GM12874 (cell line): ENCODE results near the gene SAFB.

ENCODE experiments used
- TF ChIP-seq, protein P1 (sequence below): IDR thresholded peaks from 2 replicates; pipeline ENCODE4 v1.5.1; 2011; ENCODE audit warnings: low read depth, mild to moderate bottlenecking, control low read depth, low read length, moderate library complexity; ENCODE audit not compliant: insufficient read depth

Gene SAFB

DNA sequence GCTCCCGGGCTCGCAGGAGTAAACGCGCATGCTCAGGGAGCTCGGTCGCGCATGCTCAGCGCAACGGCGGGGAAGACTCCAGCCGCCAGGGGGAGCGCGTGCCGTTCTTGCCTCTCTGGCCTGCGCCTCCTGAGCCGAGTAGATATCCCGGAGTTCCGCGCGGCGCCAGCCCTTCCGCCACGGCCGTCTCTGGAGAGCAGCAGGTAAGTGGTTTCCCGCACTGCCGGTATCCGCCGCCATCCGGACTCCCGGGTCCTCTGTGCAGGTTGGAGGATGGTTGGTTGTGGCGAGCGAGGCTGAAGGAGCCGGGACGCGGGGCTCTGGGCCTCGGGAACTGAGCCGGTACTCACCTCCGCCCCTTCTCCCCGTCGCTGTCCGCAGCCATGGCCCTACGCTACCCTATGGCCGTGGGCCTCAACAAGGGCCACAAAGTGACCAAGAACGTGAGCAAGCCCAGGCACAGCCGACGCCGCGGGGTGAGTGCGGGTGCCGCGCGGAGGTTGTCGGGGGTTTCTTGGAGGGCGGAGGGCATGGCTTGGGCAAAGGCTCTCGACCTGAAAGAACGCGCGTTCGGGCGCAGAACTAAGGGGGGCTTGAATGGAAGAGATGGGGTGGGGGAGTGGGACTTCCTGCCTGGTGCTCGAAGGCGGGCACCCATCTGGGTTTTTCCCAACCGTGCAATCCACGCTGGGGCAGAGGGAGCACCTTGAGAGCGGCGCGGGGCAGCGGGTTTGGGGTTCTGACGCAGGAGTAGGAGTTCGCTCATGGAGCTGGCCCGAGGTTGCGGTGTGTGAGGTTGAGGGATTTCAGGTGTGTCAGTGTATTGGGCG is 67.5 kb downstream of the SAFB start, which contains the start of gene RPL36:
Gene RPL36, plus strand, starts transcription at position 171 of the 830 bp plus-strand sequence. Its CDS starts 213 bp downstream, at position 384.
- TF ChIP-seq, protein P1, sequence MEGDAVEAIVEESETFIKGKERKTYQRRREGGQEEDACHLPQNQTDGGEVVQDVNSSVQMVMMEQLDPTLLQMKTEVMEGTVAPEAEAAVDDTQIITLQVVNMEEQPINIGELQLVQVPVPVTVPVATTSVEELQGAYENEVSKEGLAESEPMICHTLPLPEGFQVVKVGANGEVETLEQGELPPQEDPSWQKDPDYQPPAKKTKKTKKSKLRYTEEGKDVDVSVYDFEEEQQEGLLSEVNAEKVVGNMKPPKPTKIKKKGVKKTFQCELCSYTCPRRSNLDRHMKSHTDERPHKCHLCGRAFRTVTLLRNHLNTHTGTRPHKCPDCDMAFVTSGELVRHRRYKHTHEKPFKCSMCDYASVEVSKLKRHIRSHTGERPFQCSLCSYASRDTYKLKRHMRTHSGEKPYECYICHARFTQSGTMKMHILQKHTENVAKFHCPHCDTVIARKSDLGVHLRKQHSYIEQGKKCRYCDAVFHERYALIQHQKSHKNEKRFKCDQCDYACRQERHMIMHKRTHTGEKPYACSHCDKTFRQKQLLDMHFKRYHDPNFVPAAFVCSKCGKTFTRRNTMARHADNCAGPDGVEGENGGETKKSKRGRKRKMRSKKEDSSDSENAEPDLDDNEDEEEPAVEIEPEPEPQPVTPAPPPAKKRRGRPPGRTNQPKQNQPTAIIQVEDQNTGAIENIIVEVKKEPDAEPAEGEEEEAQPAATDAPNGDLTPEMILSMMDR, result peak; percentile 99

DNA sequence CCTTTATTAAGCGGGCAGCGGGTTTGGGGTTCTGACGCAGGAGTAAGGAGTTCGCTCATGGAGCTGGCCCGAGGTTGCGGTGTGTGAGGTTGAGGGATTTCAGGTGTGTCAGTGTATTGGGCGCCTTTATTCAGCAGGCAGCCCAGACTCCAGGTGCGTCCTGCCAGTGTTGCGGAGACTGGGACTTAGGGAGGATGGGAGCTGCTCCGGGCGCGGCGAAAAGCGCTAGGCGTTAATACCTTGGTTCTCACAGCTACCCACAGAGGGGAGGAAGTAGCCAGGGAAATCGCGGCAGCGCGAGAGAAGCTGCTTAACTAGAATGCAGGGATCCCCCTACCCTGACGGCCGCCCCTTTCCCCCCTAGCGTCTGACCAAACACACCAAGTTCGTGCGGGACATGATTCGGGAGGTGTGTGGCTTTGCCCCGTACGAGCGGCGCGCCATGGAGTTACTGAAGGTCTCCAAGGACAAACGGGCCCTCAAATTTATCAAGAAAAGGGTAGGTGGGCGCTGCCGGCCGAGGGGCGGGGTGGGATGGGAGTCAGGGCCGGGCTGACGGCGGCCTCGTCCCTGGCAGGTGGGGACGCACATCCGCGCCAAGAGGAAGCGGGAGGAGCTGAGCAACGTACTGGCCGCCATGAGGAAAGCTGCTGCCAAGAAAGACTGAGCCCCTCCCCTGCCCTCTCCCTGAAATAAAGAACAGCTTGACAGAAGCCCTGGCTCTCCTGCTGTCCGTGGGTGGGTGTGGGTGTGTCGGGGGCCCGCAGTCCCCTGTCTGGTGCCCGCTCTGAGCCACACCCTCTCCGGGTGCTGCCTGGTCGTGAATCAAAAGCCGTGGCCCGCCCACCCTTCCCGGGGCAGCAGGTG is 68.3 kb downstream of the SAFB start:
- TF ChIP-seq, protein P1, result no peak

DNA sequence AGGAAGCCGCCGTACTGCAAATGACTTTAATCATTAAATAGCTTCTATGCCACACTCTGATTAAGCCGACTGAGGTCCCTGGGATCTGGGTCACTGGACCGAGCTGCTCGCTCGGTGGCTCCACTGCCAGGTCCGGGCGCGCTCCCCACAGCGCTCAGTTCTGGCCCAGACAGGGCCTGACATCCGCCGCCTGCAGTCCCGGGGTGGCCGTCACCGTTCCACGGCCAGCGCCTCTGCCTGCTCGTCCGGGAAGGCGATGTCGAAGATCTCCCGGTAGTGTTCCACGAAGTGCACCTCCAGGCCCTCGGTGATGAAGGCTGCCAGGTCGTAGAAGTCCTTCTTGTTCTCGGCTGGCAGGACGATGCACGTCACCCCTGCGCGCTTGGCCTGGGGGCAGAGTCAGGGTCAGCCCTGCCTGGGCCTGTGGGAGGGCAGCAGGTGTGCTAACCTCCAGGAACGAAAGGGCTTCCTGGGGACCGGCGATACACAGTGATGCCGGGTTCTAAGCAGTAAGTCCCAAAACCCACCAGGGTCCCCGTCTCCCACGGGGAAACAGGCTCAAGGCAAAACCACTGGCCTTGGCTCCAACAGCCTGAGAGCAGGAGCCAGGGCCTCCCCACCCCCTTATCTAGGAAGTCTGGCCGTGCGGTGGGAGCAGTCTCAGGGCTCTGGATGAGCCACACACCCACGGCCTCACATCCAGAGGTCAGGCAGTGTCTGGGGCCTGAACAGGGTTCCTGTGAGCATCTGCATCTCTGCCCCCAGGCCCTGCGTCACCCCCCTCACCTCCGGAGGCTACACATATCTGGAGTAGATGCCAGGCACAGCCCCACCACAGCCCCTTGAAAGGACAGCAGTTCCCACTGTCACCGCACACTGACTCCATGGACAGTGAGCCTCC is 69.2 kb downstream of the SAFB start:
- TF ChIP-seq, protein P1, result no peak

DNA sequence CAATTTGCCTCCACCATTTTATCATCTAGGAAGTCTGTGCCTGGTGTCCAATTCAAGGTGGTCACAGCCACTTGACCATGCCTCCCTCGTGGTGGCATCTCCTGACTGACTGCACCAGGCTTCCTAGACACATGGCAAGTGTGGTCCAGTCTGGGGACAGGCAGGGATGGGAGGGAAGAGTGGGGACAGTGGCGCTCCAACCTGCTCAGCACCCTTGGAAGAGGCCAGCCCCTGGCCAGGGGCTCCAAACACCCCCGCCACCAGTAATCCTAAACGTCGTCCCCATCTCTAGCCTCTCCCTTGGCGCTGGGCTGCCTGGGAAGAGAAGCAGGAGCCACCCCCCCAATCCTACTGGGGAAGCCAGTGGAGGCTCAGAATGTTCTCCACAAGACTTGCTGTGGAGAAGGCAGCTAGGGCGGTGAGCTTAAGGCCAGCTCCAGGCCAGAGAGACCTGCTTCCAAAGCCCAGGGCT is 69.9 kb downstream of the SAFB start:
- TF ChIP-seq, protein P1, result no peak

DNA sequence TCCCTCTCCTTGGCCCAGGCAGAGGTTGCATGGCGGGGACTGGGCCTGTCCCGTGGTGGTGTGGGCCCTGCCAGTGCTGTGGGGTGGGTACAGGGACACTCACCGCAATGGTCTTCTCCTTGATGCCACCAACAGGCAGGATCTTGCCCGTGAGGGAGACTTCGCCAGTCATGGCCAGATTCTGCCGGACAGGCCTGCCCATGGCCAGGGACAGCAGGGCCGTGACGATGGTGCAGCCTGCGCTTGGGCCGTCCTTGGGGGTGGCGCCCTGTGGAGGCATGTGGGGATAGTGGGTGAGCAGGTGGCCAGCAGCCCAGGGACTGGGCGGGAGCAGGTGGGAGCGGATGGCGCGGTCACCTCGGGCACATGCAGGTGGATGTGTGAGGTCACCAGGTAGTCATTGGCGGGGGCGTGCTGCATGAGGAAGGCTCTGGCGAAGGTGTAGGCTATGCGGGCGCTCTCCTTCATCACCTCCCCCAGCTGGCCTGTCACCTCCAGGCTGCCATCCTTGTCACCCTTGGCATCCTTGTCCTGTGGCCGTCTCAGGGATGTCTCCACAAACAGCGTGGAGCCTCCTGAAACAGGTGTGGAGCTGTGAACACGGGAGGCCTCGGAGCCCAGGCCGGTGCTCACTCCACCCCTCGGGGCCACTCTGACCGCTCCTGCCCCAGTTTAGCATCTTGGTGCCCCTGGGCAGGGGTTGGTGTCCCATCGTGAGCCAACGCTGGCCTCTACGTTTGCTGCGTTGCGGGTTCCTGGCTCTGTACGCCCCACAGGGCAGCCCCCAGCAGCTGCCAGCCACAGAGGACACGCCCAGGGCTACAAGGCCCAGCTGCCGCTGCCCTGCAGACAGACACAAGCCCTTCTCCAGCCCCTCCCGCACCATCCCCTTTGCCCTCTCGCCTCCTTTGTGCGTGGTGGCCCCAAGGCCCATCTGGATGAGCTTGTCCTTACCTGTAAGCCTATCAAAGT is 70.6 kb downstream of the SAFB start:
- TF ChIP-seq, protein P1, result no peak

DNA sequence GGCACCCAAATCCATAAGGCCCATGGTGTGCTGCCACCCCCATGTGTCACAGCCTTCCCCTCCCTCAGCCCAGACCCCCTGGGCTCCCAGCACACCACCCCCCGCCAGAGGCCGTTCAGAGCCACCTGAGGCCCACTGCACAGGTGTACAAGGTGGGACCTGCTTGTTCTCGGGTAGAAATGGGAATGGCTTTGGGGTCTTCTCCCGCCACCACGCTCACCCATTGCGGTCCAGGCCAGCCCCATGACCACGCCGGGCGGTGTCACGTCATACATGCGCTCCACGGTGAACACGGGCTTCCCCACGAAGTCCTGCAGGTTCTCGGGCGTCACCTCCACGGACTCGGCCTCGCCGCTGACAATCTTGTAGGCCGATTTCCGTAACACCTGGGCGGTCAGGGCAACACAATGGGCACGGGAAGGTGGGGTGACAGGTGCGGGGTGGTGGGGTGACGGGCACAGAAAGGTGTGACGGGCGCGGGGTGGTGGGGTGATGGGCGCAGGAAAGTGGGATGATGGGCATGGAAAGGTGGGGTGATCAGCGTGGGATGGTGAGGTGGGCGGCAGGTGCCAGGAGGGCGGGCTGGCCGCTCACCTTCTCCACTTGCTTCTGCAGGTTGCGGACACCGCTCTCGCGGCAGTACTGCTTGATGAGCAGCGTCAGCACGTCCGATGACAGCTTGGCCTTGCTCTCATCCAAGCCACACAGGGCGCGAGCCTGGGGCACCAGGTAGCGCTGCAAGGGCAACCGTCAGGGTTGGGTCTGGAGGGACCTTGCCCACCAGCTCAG is 71.5 kb downstream of the SAFB start:
- TF ChIP-seq, protein P1, result no peak
